Measurements from ENCODE around the gene REV1.
A peak's percentile ranks its signal among the peaks of the same experiment; 100 is the strongest.

- TF ChIP-seq POLR2AphosphoS5 (IDR thresholded peaks at IDR 0.05; ENCODE audit: low read depth, low read length) (no peak), IRF1 (CRISPR knock-in tag; IDR thresholded peaks at IDR 0.05; ENCODE audit: low read depth) (no peak), GABPA (IDR thresholded peaks at IDR 0.05; ENCODE audit: low read depth, low read length) (no peak), GABPA (CRISPR knock-in tag; IDR thresholded peaks at IDR 0.05; ENCODE audit: low read depth) (peak; percentile 65), ZSCAN30 (CRISPR knock-in tag; IDR thresholded peaks at IDR 0.05) (no peak), ZNF768 (CRISPR knock-in tag; IDR thresholded peaks at IDR 0.05) (no peak), SOX6 (IDR thresholded peaks at IDR 0.05) (no peak), SOX6 (CRISPR knock-in tag; IDR thresholded peaks at IDR 0.05) (no peak), TBL1XR1 (IDR thresholded peaks at IDR 0.05; ENCODE audit: borderline replicate concordance, low read length, partially characterized antibody) (no peak), RAD51 (IDR thresholded peaks at IDR 0.05; ENCODE audit: borderline replicate concordance) (no peak), CTCF (CRISPR knock-in tag; IDR thresholded peaks at IDR 0.05) (no peak), FOXP4 (CRISPR knock-in tag; IDR thresholded peaks at IDR 0.05) (no peak), ZFP90 (CRISPR knock-in tag; IDR thresholded peaks at IDR 0.05; ENCODE audit: borderline replicate concordance) (no peak), NFE2L2 (IDR thresholded peaks at IDR 0.05; ENCODE audit: low read length) (no peak), NFE2L1 (CRISPR knock-in tag; IDR thresholded peaks at IDR 0.05; ENCODE audit: borderline replicate concordance) (no peak), REPIN1 (CRISPR knock-in tag; IDR thresholded peaks at IDR 0.05; ENCODE audit: borderline replicate concordance, low read depth) (no peak)
These were observed 1.2 kb downstream of the REV1 start for GRCh38 chr2:99488539-99489062.
